GM18909 (cell line): Measurements from ENCODE around the gene LMF1.
"Not testable (repeated sequence)": the region's sequence is repeated elsewhere in the genome, so short reads cannot be mapped to it uniquely, and the experiment has no call there.

Experiments
- ATAC-seq: cut with Tn5 transposase; IDR thresholded peaks from one replicate; pipeline ENCODE4 v1.9.1; 2021; ENCODE audit warnings: mild to moderate bottlenecking; ENCODE audit not compliant: unreplicated experiment, poor library complexity

Gene LMF1

DNA sequence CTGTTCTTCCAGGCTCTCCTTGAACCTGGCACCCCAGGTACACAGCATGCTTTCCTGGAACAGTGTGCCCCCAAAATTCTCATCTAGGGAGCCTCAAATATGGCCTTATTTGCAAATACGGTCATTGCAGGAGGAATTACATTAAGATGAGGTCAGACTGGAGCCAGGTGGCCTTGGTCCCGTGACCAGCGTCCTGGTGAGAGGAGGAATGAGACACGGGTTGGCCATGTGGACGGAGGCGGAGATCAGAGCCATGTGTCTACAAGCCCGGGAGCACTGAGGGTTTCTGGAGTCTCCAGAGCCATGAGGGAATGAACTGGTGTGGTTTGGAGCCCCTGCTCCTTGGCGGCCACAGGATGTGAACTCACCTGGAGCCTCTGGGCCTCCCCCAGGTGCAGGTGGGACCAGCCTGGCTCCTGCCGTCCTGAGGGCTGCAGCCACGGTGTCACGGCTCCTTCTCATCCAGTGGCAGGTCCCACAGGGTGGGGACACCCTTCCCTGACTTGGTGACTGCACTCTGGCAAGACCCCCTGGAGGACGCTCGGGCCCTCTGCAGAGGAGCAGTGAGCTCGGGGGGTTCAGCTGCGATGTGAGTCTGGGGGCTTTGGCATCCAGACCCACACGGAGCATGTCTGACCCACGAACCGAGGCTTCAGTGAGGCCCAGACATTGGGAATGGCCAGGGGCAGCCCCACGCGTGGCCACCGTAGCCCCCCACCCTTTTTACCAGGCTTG lies 148.4 kb downstream of the LMF1 start:
- ATAC-seq, result no peak

DNA sequence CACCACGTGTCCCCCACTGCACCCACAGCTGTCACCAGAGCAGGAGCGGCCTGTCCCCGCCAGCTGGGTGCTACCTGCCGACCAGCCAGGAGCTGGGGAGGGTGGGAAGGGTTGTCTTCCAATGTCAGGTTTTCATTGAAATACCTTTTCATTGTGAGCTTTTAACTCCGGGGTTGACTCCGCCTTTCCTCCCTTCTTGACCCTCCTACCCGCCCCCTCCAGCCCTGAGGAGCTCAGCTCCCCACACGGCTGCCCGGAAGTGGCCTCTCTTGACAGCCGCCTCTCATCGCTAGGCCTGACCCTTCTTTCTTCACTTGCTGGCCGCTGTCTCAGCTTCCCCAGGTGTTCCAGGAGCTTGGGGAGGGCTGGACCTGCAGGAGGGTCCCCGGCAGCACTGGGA lies 149.0 kb downstream of the LMF1 start:
- ATAC-seq, result no peak

DNA sequence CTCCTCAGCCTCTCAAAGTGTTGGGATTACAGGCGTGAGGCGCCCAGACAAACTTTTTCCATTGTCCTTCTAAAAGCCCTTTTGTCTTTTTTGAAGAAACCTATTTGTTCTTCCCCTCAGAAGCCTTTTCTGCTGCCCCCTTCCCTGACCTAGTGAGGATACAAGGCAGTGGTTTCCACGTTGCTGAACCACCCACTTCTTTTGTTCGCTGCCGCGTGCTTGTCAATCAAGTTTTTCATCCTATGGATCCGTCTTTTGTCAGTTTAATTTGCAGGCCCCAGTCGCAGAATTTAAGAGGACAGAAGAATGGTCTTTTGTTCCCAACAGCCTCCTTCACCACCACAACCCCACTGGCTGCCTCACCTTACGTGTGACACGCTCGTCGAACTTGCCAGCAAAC lies 150.0 kb downstream of the LMF1 start:
- ATAC-seq, result no peak

DNA sequence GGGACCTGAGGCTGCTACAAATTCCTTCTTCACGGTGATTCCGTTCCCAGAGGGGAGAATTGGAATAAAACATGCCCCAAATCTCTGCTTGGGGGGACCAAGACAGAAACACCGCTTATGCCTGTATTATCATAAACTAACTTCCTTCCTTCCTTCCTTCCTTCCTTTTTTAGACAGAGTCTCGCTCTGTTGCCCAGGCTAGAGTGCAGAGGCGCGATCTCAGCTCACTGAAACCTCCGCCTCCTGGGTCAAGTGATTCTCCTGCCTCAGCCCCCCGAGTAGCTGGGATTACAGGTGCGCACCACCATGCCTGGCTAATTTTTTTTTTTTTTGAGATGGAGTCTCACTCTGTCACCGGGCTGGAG lies 150.8 kb downstream of the LMF1 start:
- ATAC-seq, result not testable (repeated sequence)

DNA sequence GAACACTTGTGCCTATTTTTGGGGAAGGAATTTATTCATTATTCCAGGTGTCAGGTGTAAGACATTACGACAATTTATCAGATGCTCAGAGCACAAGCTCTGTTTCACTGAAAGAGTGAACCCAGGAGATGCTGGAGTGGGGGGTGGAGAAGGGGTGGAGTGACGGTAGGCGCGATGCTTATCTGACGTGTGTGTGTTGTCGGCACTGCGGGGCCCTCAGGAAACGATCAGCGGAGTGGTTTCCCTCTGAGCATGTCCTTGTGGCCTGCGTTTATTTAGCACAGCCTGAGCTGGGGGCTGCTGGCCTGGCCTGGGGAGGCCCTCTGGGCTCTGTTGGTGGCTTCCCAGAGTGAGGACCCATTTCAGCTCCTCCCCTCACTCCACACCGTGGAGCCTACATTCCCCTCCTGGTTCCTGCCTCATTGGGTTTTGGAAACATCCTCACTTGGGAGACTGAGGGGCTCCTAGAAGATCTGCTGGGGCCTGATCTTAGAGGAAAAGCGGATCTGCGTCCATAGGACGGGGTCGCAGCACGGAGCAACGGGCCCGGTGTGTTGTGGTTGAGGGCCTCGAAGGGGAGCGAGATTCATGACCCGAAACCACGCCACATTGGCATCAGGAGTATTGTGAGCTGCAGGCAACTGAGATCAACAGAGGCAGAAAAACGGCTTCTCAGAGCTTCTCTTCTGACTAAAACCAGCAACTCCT lies 151.3 kb downstream of the LMF1 start:
- ATAC-seq, result no peak

DNA sequence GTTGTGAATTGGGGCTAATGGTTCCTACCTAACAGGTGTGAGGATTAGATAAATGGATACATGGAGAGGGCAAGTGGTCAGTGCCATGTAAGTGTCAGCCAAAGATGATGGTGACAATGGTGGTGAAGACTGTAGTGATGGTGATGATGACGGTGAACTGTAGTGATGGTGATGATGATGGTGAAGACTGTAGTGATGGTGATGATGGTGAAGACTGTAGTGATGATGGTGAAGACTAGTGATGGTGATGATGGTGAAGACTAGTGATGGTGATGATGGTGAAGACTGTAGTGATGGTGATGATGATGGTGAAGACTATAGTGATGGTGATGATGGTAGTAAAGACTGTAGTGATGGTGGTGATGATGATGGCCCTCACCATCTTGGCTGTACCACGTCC lies 152.2 kb downstream of the LMF1 start:
- no peak for ATAC-seq

DNA sequence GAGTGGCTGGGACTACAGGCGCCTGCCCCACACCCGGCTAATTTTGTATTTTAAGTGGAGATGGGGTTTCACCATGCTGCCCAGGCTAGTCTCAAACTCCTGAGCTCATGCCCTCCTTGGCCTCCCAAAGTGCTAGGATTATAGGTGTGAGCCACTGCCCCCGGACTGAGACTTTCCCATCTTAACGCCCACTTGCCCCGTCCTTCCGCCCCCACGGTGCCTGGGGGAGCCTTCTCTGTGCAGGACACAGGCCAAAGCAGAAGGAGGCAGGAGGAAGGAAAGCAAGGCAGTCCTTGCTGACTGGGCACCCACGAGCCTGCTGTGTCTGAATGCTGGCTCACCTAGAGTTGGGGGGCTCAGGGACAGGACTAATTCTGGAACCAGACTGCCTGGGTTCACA lies 152.7 kb downstream of the LMF1 start:
- ATAC-seq, result no peak

DNA sequence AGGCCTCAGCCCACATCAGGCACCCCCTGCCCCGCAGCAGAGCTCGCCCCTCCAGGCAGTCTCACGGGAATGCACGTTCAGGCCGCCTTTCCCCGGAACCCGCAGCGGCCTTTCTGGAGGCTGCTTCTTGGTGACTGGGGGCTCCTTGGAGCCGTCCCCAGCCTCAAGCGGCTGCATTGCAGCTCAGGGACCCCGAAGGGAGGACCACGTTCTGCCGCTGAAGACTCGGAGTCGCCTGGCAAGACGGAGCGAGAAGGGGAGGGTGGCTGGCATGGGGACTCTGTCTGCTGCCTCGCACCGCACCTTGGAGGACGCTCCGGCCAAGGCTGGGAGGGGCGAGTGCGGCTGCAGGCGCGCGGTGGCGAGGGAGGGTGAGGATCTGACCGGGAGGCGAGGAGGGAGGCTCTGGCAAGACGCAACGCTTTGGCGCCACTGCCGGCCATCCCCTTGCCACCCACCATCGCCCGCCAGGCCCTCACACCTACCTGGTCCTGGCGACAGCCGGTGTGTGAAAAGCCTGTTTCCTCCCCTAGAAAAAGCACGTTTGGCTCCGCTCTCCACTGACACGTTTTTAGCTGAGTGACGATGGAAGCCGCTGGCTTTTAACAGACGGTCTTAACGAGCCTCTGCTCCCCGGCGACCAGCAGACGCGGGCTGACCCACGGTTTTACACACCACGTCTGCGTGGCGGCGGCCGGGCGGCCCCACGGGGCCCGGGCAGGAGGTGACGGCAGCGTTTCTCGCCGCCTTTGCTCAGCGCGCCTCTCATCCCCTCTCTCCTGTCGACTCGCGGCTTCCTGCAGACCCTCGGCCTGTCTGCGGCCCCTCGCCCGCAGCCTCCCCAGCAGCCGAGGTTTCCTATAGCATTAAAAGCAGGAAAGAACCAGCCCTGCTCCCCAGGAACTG lies 153.5 kb downstream of the LMF1 start:
- ATAC-seq, result no peak

DNA sequence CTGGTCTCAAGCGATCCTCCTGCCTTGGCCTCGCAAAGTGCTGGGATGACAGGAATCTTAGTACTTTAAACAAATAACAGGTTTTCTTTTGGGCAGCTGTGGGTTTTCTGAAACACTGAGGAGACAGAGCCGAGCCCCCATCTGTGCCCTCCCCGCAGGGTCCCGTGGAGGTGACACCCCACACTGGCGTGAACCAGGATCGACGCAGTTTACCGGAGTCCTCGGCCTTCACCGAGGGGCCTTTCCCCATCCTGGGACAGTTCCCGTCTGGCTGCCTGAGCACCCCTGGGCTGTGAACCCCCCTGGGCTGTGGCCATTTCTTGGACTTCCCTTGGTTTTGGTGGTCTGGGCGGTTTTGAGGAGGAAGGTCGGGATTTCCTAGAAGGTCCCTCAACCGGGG lies 154.9 kb downstream of the LMF1 start:
- no peak for ATAC-seq

DNA sequence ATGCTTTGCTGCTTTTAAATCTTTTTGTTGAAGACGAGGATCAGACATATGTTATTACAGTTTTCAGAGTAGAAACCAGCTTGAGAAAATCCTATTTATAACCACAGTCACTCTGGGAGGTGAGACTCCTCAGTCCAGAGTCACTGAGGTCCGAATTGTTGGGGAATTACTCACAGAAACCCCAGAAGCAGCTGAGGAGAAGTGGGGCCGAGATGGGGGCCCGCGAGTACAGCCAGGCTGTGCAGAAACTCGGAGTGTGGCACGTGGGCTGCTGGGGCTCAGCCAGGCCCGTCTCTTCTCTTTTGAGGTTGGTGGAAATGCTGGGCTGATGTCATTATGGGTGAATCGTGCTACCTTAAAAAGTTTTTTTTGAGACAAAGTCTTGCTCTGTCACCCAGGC lies 155.8 kb downstream of the LMF1 start:
- ATAC-seq, result no peak

DNA sequence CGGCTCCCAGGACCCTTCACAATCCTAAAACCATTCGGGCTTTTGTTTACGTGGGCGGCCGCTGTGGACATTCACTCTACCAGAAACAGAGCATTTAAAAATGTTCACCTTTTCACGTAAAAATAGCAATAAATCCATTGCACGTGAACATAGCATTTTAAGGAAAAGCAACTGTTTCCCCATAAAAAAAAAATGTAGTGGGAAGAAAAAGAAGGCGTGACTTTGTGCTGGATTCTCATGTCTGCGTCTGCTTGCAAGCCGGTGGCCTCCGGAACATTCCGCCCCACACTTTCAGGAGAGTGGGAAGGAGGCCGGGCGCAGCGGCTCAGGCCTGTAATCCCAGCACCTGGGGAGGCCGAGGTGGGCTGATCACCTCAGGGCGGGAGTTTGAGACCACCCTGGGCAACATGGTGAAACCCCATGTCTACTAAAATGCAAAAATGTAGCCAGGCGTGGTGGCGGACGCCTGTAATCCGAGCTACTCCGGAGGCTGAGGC lies 156.8 kb downstream of the LMF1 start:
- ATAC-seq, result no peak

DNA sequence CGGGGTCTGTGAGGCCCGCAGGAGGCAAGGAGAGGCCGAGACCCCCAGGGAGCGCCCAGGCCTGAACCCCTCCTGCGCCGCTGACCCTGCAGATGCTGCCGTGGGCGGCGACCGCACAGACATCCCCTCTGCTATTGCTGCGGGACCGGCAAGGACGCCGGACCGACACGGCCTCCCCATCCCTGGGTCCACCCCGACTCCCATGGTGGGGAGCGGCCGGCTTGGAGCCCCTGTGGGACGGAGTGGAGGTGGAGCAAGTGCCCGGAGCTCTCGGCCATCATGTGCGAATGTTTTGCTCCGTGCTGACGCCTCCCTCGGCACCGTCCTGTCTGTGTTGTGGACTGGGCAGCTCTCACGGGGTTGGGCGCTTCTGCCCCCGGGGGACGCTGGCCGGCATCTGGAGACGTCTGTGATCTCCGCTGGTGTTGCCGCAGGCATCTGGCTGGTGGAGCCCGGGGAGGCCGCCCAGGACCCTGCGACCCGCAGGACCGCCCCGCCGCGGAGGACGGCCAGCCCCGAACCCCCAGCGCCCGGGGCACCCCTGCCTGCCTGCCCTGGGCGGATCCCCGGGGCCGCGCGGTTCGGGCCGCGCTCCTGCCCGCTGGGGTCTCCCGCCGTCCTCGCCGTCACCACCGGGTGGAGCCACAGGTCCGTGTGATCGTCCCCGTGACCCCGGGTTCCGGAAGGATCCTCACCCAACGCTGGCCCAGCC lies 157.4 kb downstream of the LMF1 start:
- ATAC-seq, result no peak

DNA sequence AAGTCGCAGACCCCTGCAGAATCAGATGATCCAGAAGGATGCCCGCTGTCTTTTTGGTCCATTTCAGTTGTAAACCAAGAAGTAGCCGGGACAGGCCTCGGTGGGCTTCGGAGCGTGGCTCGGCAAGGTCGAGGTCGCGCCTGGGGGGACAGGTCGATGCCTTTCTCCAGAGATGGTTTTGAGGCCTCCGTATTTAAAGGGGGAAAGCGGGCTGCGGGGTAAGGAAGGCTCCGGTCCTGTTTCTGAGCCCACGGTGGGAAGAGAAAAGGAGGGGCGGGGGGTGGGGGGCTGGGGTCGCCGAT lies 162.7 kb downstream of the LMF1 start:
- ATAC-seq, result no peak

DNA sequence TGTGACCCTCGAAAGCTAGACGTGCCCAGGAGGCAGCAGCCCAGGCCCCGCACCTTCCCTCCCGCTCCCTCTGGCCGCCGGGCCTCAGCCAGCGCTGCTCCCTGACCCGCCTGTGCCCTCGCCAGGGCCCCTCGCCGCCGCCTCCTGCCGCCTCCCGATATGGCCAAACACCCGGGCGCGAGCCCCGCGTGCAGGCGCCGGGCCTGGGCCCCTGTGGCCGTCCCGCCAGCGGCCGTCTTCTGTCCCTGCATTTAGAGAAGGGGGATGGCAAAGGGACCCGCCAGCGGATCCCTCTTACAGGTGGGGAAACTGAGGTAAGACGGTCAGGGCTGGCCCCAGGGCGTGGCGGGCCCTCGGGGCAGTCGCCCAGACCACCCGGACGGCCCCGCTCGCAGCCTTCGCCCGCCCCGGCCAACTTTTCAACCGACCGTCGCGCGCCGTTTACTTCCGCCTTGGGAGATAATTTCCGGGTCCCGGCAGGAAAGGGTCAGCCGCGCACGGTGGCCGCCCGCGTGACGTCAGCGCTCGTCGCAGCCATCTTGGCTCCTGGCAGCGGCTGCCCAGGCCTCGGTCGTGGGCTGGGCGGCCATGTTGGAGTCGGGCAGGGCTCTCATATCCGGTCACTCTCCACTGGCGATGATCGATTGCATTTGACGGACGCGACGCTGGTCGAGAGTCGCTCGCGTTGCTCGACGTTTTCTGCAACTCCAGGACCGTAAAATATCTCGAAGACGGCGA lies 163.3 kb downstream of the LMF1 start:
- ATAC-seq, result peak; percentile 85

DNA sequence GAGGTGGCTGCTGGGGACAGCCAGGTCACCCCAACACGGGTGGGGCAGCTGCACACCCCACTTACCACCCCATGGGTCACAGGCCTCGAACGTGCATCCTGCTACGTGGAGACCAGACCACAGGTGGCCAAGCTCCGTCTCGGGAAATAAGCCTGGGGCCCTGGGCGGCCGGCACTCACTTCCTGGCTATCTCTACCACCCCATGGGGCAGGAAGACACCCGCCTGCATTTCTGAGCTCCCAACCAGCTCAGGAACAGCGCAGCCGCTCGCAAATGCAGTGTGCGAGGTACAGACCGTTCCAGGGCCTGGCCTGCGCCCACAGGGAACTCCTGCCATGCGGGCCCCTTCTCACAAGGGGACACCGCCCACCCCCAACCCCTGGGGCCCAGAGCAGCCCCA lies 165.3 kb downstream of the LMF1 start:
- no peak for ATAC-seq

DNA sequence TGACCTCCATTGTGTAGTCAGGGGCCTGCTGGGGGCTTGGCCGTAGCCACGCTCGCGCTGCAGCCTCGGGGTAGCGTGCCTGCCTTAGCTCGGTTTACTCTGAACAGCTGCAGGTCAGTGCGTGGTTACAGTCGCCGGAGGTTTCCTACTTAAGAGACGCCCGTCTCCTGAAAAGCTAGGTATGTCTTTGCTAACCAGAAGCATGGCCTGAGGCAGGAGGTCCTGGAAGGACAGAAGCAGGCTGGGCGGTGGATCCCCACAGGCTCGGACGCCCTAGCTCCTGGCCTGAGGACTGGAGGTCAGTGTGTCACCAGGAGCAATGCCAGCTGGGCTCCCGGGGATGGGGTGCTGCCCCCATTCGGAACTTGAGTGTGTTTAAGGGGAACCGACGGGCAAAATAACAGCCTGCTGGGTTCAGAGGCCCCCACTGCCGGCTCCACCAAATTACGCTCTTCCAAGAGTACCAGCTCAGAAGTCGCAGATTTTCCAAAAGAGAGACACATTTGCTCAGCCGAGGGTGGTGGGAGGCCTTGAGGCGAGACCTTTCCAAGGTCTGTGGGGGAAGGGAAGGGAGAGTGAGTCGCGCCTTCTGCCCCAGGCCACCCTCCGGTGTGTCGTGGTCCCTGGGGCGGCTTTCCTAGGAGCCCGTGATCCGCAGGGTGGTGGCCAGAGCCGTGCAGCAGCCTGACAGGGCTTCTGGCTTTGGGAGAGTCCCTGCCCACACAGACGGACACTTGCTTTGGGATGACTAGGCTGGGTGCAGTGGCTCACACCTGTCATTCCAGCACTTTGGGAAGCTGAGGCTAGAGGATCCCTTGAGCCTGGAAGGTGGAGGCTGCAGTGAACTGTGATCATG lies 166.4 kb downstream of the LMF1 start:
- no peak for ATAC-seq

DNA sequence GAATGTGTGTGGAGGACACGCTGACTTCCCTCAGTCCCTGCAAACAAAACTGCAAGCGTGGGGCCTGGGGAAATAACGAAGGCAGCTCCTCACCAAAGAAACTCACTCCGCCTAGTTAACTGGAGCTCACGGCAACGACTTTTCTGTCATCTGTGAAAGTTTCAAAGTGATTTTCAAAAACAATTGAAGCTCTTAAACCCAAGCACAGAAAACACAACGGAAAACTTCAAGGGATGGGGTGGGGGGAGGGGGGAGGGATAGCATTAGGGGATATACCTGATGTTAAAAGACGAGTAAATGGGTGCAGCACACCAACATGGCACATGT lies 167.1 kb downstream of the LMF1 start:
- ATAC-seq, result no peak
